Right hindlimb (tissue), 1 donor: Measurements from ENCODE around the gene ZNF862.
A peak's percentile ranks its signal among the peaks of the same experiment; 100 is the strongest.

Source experiments
- DNase-seq: peaks from one replicate; pipeline ENCODE4 v3.0.0-alpha.2; 2018

Gene ZNF862

GRCh38 chr7:149811831-149812490 is 26.2 kb upstream of the ZNF862 start:
- DNase-seq = no peak

GRCh38 chr7:149813254-149814035 is 24.7 kb upstream of the ZNF862 start:
- DNase-seq = no peak

- no peak for DNase-seq
Measured at GRCh38 chr7:149814494-149814893, 23.7 kb upstream of the ZNF862 start.

GRCh38 chr7:149815121-149815520 is 23.1 kb upstream of the ZNF862 start:
- no peak for DNase-seq

- no peak for DNase-seq
Measured at GRCh38 chr7:149815661-149816266, 22.4 kb upstream of the ZNF862 start.

GRCh38 chr7:149816267-149816751 is 21.9 kb upstream of the ZNF862 start:
- DNase-seq = no peak

GRCh38 chr7:149816794-149817193 is 21.4 kb upstream of the ZNF862 start:
- no peak for DNase-seq

- DNase-seq = no peak
Measured at GRCh38 chr7:149817301-149817771, 20.8 kb upstream of the ZNF862 start.

GRCh38 chr7:149817836-149818535 is 20.2 kb upstream of the ZNF862 start:
- no peak for DNase-seq

- DNase-seq = no peak
Measured at GRCh38 chr7:149818536-149818840, 19.7 kb upstream of the ZNF862 start.

GRCh38 chr7:149819141-149819960 is 18.8 kb upstream of the ZNF862 start:
- DNase-seq = peak; percentile 9

GRCh38 chr7:149819961-149820340 is 18.2 kb upstream of the ZNF862 start:
- peak; percentile 13 for DNase-seq

- peak; percentile 15 for DNase-seq
Measured at GRCh38 chr7:149820622-149821190, 17.5 kb upstream of the ZNF862 start.

GRCh38 chr7:149821191-149822148 is 16.7 kb upstream of the ZNF862 start:
- DNase-seq = no peak

- DNase-seq = peak; percentile 53
Measured at GRCh38 chr7:149822353-149822943, 15.7 kb upstream of the ZNF862 start.

- DNase-seq = no peak
Measured at GRCh38 chr7:149823191-149823630, 15.0 kb upstream of the ZNF862 start.

- DNase-seq = no peak
Measured at GRCh38 chr7:149823631-149824199, 14.5 kb upstream of the ZNF862 start.

GRCh38 chr7:149824301-149824741 is 13.9 kb upstream of the ZNF862 start:
- no peak for DNase-seq

- no peak for DNase-seq
Measured at GRCh38 chr7:149824748-149825566, 13.2 kb upstream of the ZNF862 start.
